Brain microvascular endothelial cell (primary cell): ENCODE measurements around the gene C2orf78.

ENCODE experiments used
- DNase-seq: peaks from one replicate; pipeline ENCODE4 v3.0.0-alpha.2; 2020
- H3K27ac ChIP-seq: fragments of 250-450 bp; sonication (Bioruptor Pico); 2 replicates; pipeline ENCODE4 v1.5.1; 2020; ENCODE audit warnings: mild to moderate bottlenecking, moderate library complexity
- H3K27me3 ChIP-seq: fragments of 250-450 bp; sonication (Bioruptor Pico); replicated peaks from 2 replicates; pipeline ENCODE4 v1.5.1; 2020; ENCODE audit warnings: mild to moderate bottlenecking
- H3K36me3 ChIP-seq: fragments of 250-450 bp; sonication (Bioruptor Pico); replicated peaks from 2 replicates; pipeline ENCODE4 v1.5.1; 2020; ENCODE audit warnings: mild to moderate bottlenecking
- H3K4me3 ChIP-seq: 2 replicates; pipeline ENCODE4 v1.5.1; 2011; ENCODE audit warnings: low read depth, mild to moderate bottlenecking, control low read depth, low read length, moderate library complexity
- CTCF ChIP-seq: IDR thresholded peaks from 2 replicates; pipeline ENCODE4 v1.5.1; 2011; ENCODE audit warnings: low read depth, mild to moderate bottlenecking, moderate library complexity, low read length, control low read depth, inconsistent platforms; ENCODE audit errors: missing control alignments
- in situ Hi-C: cut with HindIII; loops from 2 replicates; pipeline ENCODE4 v1.10.0; 2017; ENCODE audit warnings: low sequenced_read_pairs, low pct_ligation_motif_present

The C2orf78 gene

GRCh38 chr2:73812635-73813034, 28.7 kb downstream of the C2orf78 start:
- Histone ChIP-seq H3K27me3 (peaks cover 2% of the 10 kb centered on the region), H3K4me3 (no peak overlapping the region), H3K36me3 (no peaks in the 10 kb centered on the region), H3K27ac (no peak overlapping the region)
- DNase-seq: no peak
- TF ChIP-seq CTCF: no peak
- in situ Hi-C loops: no loop called here

- TF ChIP-seq CTCF: no peak
These were observed 34.3 kb downstream of the C2orf78 start for GRCh38 chr2:73818296-73818695.

GRCh38 chr2:73821227-73821626, 37.2 kb downstream of the C2orf78 start:
- Histone ChIP-seq H3K4me3 (no peak overlapping the region), H3K36me3 (no peaks in the 10 kb centered on the region), H3K27ac (no peak overlapping the region), H3K27me3 (no peaks in the 10 kb centered on the region)
- in situ Hi-C loops: no loop called here
- DNase-seq: no peak
- no peak for TF ChIP-seq CTCF

More at GRCh38 chr2:73818296-73818695, 34.3 kb downstream of the C2orf78 start:
- in situ Hi-C loops: no loop called here
- Histone ChIP-seq H3K36me3 (no peaks in the 10 kb centered on the region), H3K27ac (no peak overlapping the region), H3K27me3 (peaks cover 2% of the 10 kb centered on the region), H3K4me3 (no peak overlapping the region)
- no peak for DNase-seq

- Histone ChIP-seq H3K36me3 (no peaks in the 10 kb centered on the region), H3K27ac (no peak overlapping the region), H3K27me3 (no peaks in the 10 kb centered on the region), H3K4me3 (no peak overlapping the region)
- in situ Hi-C loops: no loop called here
- TF ChIP-seq CTCF: no peak
- DNase-seq: no peak
These were observed 37.7 kb downstream of the C2orf78 start for GRCh38 chr2:73821669-73822068.

- H3K4me3 ChIP-seq: no peak overlapping the region
- no peak for TF ChIP-seq CTCF
- DNase-seq: no peak
- no peaks in the 10 kb centered on the region for H3K36me3 ChIP-seq
- no peaks in the 10 kb centered on the region for H3K27me3 ChIP-seq
- H3K27ac ChIP-seq: no peak overlapping the region
- in situ Hi-C loops: no loop called here
These were observed 38.3 kb downstream of the C2orf78 start for GRCh38 chr2:73822276-73822675.

GRCh38 chr2:73822991-73823390, 39.0 kb downstream of the C2orf78 start:
- TF ChIP-seq CTCF: no peak
- no peak overlapping the region for H3K4me3 ChIP-seq
- in situ Hi-C loops: no loop called here
- no peak for DNase-seq
- H3K36me3 ChIP-seq: no peaks in the 10 kb centered on the region
- no peak overlapping the region for H3K27ac ChIP-seq
- no peaks in the 10 kb centered on the region for H3K27me3 ChIP-seq
